ENCODE measurements around the gene MTTP.

The MTTP gene

DNA sequence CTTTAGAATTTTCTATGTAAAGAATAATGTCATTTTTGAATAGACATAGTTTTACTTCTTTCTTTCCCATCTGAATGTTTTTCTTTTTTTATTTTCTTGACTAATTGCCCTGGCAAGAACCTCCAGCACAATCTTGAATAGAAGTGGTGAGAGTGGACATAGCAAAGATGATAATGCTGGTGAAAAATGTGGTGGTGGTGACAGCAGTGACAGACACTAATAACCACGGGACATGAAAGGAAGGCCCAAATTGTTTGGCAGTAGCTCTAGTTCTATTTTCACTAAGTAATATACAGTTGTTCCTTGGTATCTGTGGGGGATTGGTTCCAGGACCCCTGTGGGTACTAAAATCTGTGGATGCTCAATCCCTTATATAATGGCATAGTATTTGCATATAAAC is 53.4 kb downstream of the MTTP start:
- H3K27ac ChIP-seq, result no peak overlapping the region
- TF ChIP-seq, protein P1, sequence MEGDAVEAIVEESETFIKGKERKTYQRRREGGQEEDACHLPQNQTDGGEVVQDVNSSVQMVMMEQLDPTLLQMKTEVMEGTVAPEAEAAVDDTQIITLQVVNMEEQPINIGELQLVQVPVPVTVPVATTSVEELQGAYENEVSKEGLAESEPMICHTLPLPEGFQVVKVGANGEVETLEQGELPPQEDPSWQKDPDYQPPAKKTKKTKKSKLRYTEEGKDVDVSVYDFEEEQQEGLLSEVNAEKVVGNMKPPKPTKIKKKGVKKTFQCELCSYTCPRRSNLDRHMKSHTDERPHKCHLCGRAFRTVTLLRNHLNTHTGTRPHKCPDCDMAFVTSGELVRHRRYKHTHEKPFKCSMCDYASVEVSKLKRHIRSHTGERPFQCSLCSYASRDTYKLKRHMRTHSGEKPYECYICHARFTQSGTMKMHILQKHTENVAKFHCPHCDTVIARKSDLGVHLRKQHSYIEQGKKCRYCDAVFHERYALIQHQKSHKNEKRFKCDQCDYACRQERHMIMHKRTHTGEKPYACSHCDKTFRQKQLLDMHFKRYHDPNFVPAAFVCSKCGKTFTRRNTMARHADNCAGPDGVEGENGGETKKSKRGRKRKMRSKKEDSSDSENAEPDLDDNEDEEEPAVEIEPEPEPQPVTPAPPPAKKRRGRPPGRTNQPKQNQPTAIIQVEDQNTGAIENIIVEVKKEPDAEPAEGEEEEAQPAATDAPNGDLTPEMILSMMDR (IDR thresholded peaks at IDR 0.05), result no peak
- no peak for DNase-seq (ENCODE audit: low spot score)
- H3K4me3 ChIP-seq, result no peak overlapping the region

DNA sequence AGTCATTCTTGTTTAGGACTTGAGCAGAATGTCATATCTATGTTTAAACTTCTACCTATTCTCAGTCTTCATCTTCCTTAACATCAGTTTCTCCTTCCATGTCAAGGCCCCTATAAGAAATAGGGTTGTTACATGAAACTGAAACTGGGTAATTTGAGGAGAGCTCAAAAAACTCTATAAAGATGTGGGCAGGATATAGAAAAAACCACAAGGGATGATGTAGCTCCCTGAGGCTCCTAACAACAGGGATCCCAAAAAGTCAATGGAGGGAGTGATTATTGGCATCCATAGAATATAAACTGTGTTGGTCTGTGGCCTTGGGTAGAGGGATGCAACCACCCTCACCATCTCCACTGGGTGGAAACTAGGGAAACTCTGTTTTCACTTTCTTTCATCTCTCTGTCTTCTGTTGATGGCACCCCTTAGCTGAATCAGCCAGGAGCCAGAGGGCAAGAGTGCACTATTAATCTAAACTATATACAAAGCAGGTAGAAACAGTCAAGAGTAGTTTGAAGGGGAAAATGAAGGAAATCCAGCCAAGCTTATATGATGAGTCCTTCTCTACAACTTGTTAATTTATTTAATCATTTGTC is 55.4 kb downstream of the MTTP start:
- Histone ChIP-seq H3K4me3 (no peak overlapping the region), H3K27ac (no peak overlapping the region)
- no peak for DNase-seq (ENCODE audit: low spot score)
- TF ChIP-seq, protein P1 (IDR thresholded peaks at IDR 0.05), result no peak

DNA sequence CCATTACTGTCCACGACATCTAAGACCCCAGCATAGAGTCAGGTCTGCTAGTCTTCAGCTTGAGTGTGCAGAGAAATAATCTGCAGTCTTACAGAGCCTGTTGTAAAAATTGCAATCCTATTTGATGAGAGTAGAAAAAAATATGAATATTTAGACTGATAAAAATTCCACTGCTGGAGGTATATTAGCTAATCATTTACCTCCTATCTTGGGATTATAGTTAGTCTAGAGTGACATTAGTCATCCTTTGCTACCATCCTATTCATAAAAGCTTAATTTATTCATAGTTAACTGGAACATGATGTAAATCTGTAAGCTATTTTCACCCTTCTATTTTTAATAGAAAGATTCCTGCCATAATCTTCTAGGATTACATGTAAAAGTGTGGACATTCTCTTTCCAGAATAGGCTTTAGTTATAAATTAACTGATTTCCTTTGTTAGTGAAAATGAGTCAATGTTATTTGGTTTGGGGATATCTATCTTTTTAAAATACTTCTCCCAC is 56.3 kb downstream of the MTTP start:
- no peak for DNase-seq (ENCODE audit: low spot score)
- no peak overlapping the region for H3K27ac ChIP-seq
- no peak overlapping the region for H3K4me3 ChIP-seq
- TF ChIP-seq, protein P1 (IDR thresholded peaks at IDR 0.05), result no peak

DNA sequence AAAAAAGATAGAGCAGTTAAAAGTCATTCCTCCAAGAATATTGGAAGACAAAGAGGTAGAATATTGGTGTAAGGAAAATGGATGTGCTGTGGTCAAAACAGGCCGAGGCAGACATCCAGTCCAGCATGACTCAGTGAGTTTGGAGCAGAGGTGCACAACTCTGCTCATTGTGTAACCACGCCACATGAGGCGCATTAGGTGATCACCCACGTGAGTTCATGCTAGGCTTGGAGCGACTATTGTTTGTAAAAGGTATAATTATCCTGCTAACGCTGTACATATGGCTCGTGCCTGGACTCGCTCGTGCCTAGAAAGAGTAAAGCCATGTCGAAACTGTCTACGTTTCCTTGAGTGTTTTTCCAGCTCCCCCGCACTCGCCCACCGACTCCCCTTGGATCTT is 59.1 kb downstream of the MTTP start:
- TF ChIP-seq, protein P1 (IDR thresholded peaks at IDR 0.05), result no peak
- no peak overlapping the region for H3K27ac ChIP-seq

DNA sequence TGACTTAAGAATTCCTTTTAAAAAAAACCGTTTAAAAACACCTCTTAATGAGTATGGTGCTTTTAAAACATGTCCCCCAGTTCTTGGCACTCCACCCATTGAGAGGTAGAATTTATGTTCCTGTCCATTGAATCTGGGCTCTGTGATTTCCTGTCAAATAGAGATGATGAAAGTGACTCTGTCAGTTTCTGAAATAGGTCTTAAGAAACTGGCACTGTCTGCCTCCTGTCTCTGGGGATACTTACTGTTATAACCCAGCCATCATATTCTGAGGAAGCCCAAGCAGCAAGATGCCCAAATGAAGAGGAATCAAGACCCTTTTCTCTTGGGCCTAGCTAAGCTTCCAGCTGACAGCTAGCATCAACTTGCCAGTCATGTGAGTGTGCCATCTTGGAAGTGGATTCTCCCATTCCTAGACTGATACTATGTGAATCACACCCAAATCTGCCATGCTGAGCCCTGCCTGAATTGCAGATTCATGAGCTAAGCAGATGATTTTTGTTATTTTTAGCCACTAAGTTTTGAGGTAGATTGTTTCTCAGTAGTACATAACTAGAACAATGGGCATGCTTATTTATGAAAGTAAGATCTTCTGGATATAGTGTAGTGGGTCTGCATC is 60.2 kb downstream of the MTTP start:
- Histone ChIP-seq H3K27ac (no peak overlapping the region), H3K4me3 (no peak overlapping the region)
- DNase-seq (ENCODE audit: low spot score), result no peak
- TF ChIP-seq, protein P1 (IDR thresholded peaks at IDR 0.05), result no peak

More for the DNA sequence above, 59.1 kb downstream of the MTTP start:
- no peak overlapping the region for H3K4me3 ChIP-seq
- DNase-seq (ENCODE audit: low spot score), result no peak

DNA sequence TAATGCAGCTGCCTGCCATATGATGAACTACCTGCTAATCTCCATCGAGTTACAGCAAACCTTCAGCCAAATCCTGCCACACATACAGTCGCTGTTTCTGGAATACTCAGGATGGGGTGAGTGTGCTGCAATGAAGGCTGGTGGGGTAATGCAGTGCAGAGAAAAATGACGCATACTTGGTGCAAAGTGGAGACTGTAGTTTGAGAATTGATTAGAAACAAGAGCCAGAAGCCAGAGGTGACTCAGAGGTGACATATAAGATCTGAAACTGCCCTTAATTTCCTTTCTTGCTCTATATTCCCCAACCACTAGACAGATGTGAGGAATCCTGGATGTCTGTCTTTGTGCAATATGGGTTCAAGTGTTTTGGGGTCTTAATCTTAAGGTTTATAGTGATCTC is 61.0 kb downstream of the MTTP start:
- no peak for DNase-seq (ENCODE audit: low spot score)
- H3K4me3 ChIP-seq, result no peak overlapping the region
- TF ChIP-seq, protein P1 (IDR thresholded peaks at IDR 0.05), result no peak
- no peak overlapping the region for H3K27ac ChIP-seq

DNA sequence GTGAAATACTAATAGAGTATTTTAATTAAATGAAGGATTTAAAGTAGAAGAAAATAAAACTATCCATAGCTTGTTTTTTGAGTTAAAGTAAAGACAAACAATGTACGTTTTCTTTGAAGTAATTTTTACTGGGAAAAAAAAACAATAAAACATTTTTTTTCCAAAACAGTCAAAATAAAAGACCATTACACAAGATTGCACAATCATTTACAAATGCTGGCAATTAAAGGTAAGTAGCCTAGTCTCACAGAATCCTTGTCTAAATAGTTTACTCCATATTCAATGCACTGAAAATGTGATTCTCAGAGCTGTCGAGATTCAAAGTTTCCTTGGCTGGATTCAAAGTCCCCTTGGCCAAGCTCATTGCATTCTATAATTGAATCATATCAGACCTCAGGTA is 61.8 kb downstream of the MTTP start:
- no peak overlapping the region for H3K27ac ChIP-seq
- H3K4me3 ChIP-seq, result no peak overlapping the region
- DNase-seq (ENCODE audit: low spot score), result no peak
- TF ChIP-seq, protein P1 (IDR thresholded peaks at IDR 0.05), result no peak
